Airway epithelial cell (primary cell): ENCODE measurements around the gene COLQ. TPM values are rescaled to one million over a fixed set of nuclear protein-coding genes. Genes with fewer than 3 reads are reported as not detected.

ENCODE experiments used
- total RNA-seq: library from RNA; depleted of rRNA; stranded (reverse); fragments of >200 nt; gene quantifications from 2 replicates; pipeline ENCODE4 v1.2.3, GENCODE V29; 2015

COLQ gene
- total RNA-seq: 0.21 TPM in 1 of 2 replicates, not detected in the other

GRCh38 chr3:15521573-15521965, at the start of gene COLQ:
Gene COLQ (minus strand): TSS chr3:15521706. CDS start chr3:15521625, 81 bp downstream.

DNA sequence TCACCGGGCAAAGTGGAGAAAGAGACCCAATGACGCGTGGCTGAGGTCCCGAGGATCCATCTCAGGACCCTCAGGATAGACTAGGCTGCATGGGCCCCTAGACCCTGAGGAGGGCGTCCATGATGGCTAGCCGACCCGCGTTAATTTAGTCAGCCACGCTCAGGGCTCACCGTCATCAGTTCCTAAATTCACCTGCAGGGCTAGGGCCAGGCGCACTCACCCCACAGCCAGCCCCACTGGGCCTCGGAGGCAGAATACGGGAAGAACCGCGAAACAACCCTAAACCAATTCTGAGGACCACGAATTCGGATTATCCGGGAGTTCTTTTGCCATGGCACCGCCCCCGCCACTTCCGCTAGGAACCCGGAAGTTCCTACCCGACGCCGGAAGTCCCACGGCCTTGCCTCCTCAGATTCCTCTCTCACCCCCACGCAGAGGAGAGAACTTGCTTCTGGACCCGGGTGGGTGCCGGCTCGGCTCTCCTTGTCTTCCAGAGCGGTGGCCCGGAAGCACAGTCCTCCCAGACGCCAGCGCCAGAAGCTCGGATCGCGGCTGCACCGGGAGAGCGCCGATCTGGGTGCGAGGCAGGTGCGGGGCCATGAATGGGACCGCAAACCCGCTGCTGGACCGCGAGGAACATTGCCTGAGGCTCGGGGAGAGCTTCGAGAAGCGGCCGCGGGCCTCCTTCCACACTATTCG, 94.2 kb downstream of the COLQ start, which contains the start of the genes EAF1 and METTL6:
EAF1 (plus strand) TSS at position 417 of the 699 bp plus-strand sequence; CDS start at position 599, 182 bp downstream.
METTL6 (minus strand) TSS at position 363 of the 699 bp plus-strand sequence. CDS start 1,033 bp downstream, outside the sequence.

Other genes starting within 250 kb of the COLQ start
- gene SH3BP5, start 189.1 kb downstream of the COLQ start, total RNA-seq: 6.8 and 9.2 TPM in 2 replicates
- gene METTL6, start 94.2 kb downstream of the COLQ start, total RNA-seq: 14.2 and 19.7 TPM in 2 replicates
- gene EAF1, start 94.1 kb downstream of the COLQ start, total RNA-seq: 12.4 and 21.6 TPM in 2 replicates
- gene HACL1, start 79.9 kb upstream of the COLQ start, total RNA-seq: 12.2 and 14.3 TPM in 2 replicates
- gene BTD, start 80.0 kb upstream of the COLQ start, total RNA-seq: 9.2 and 12.5 TPM in 2 replicates